ENCODE data around the gene PSMB9.
"Not testable (repeated sequence)": the region's sequence is repeated elsewhere in the genome, so short reads cannot be mapped to it uniquely, and the experiment has no call there.

The PSMB9 gene

DNA sequence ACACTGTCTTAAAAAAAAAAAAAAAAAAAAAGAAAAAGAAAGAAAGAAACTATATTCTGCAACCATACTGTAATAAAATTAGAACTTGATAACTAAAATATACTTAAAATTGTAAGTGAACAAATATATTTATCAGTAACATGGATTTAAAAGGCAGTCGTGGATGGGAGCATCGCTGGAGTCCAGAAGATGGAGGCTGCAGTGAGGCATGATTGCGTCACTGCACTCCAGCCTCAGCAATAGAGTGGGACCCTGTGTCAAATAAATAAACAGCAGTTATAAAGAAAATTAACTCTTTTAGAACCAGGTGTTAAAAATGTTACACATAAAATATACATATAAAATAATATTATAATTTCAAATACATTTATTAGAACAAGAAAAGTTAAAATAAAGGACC, 8.7 kb downstream of the PSMB9 start:
- DNase-seq (ENCODE audit: low read depth) = no peak

DNA sequence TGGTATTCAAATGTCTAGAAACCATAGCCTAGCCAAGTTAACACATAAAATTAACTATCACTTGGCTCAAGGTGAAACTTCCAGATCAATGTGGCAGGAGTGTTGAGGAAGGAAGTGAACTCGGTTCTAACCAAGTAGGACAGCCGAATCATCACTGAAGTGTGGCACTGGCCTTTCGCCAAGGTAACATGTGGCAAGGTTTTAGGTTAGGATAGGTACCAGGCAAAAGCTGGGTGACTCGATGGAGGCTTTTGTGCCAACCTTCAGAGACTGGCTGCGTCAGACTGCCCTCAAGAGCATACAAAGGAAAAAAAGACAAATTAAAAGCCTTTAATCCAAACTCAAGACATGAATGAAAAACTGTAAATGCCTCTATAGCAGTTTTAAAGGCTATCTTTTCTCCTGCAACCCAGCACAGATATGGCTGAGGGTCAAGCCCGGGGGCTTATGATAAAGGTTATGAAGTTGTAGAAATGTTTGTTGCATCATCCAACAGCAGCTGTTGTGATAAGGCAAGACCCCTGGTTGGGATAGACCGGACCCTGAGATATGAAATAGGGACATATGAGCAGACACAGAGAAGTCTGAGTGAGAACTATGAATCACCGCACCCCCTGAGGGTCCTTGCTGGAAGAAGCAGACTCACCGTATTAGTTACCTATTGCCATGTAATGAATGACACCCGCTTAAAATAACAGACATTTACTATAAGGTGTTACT, 11.9 kb downstream of the PSMB9 start:
- no peak for DNase-seq (ENCODE audit: low read depth)

DNA sequence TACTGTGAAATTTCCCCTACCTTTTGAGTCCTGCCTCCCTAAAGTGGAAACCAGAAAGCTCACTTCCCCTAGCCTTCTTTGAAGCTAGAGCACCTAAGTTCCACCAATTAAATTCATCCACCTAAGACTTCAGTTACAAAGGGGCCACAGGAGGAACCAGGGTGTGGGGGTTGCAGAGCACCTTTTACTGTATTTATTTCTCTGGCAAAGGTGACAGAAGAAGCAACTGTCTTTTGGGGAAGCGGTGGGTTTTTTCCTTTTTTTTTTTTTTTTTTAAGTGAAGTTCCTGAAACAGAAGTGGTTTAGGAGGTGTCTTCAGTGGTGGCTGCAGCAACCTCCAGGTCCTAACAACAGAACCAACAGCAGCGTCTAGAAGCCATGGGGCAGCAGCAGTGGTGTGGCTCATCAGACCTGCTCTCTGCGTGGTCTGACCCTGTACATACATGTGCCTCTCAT, 13.1 kb downstream of the PSMB9 start:
- DNase-seq (ENCODE audit: low read depth) = no peak

DNA sequence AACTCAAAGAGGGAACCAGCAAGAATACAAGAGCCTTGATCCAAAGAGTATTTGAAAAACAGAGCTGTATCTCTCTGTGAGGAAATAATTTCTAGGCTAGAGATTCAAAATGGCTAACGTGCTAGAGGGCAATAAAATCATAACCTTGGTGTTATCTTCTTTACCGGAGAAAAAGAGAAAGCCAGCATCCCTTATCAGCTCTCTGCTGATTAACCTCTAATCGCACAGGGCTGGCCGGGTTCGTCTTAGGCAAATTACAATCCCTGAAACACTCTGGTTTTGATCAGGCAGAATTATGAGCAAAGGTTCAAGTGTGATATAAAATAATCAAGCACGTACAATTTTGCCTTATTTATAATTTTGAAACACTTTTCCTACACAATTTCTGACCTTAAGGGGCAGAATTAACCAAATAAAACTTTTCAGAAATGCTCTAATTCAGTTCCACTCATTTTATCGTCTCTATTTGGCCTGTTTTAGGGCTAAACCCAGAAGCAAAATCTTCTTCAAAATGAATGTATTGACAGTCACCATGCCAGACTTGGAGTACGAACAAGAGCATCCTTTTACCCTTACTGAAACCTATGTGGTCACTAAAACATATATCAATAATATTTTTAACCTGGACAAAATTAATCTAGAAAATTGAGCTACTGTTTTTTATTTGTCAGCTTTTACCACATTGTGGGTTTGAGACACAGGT, 13.7 kb downstream of the PSMB9 start:
- DNase-seq (ENCODE audit: low read depth) = no peak

DNA sequence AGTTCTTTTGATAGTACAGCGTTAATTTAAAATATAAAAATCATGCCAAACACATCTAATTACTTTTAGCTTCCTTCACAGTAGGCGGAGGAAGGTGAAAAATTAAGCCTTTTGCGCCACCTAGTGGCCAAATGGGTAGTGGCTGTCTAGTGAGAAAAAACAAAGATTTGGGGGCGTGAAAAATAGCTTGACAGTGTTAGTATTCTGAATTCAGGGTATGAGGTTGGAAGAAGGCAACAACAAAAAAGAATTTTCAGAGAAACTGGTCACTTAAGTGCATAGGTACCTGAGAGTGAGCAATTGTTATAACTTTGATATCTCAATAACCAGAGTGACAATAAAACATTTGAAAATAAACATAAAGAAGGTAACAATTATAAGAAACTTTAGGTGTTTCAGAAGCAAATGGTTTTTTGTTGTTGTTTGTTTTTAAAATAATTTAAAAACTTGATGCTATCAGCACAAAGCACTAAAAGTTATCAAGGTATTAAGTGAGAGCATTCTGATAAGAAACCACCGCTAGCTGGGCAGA, 14.3 kb downstream of the PSMB9 start:
- peak; percentile 80 for DNase-seq (ENCODE audit: low read depth)

DNA sequence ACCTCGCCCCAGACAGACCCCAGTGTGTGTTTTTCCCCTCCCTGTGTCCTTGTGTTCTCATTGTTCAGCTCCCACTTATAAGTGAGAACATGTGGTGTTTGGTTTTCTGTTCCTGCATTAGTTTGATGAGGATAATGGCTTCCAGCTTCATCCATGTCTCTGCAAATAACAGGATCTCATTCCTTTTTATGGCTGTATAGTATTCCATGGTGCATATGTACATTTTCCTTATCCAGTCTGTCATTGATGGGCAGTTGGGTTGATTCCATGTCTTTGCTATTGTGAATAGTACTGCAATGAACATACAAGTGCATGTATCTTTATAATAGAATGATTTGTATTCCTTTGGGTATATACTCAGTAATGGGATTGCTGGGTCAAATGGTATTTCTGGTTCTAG, 20.0 kb downstream of the PSMB9 start:
- not testable (repeated sequence) for DNase-seq (ENCODE audit: low read depth)

DNA sequence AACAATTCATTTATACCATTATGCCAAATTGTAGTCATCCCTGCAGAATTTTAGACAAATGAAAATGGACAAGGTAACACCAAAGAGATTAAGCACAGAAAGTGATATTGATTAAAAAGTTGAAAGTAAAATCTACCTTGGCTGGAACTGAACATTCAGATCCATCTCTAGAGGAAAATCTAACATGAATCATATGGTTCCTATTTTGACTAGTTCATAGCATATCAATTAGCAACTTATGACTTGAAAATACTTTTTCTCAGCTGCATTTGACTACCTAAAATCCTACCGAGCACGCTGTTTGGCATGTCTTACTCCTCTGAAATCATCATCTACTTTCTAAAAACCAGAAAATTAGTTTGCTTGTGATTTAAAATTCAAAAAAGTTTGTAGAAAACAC, 22.6 kb downstream of the PSMB9 start:
- DNase-seq (ENCODE audit: low read depth) = no peak

DNA sequence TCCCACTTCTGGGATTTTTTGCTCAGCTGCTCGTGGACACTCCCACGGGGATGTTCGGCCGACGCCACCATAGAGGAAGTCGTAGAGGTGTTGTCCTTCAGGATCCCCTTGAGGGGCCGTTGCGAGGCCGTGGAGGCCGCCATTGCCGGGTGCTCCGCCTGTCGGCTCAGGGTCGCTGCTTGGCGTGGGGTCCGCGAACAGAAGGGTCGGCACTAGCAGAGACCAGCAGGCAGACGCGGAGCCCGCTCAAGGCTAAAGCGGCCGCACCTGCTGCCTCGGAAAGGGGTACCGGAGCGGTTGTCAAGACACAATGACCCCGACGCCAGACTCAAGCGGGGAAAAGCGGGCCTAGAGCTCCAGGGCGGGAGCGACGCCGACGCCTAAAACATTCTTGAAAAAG, 25.7 kb downstream of the PSMB9 start:
- DNase-seq (ENCODE audit: low read depth) = no peak

DNA sequence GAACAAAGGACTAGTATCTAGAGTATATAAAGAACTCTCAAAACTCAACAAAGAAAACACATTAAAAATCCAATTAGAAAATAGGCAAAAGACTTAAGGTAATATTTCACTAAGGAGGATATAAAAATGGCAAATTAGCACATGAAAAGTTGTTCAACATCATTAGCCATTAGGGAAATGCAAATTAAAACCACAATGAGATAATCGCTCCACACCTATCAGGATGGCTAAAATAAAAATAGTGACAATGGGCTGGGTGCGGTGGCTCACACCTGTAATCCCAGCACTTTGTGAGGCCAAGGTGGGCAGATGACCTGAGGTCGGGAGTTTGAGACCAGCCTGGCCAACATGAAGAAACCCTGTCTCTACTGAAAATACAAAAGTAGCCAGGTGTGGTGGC, 27.0 kb downstream of the PSMB9 start:
- DNase-seq (ENCODE audit: low read depth) = not testable (repeated sequence)

DNA sequence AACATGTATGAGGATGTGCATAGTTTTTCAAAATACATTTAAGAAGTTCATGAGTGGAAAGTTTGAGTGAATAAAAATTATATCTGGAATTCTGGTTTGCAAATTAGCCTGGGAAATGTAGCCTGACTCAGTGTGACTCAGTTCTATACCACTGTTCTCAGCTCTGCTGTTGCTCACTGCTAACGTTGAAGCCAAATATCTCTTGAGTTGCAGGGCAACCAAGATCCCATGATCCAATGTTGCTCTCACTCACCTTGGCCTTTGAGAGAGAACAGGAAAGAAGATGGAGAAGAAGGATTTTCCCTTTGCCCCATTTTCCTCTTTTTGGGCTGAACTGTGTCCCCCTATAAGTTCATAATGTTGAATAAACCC, 28.9 kb downstream of the PSMB9 start:
- DNase-seq (ENCODE audit: low read depth) = no peak

DNA sequence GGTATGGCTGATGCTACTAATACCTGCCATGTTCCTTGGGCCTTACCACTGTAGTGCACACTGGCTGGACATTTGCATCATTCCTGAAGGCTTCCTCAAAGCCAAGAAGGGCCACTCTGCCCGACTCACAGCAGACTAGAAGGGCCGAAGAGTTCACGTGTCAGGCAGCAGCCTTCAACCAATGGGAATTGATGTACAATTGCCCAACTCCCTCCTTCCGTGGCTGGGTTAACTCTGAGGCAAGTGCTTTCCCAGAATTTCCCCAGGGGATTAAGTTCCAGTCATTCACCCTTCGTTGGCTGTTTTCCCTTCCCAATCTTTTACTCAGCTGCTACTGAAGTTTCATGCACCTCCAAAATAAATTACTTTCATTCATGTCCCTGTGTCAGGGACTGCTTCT, 29.8 kb downstream of the PSMB9 start:
- no peak for DNase-seq (ENCODE audit: low read depth)

DNA sequence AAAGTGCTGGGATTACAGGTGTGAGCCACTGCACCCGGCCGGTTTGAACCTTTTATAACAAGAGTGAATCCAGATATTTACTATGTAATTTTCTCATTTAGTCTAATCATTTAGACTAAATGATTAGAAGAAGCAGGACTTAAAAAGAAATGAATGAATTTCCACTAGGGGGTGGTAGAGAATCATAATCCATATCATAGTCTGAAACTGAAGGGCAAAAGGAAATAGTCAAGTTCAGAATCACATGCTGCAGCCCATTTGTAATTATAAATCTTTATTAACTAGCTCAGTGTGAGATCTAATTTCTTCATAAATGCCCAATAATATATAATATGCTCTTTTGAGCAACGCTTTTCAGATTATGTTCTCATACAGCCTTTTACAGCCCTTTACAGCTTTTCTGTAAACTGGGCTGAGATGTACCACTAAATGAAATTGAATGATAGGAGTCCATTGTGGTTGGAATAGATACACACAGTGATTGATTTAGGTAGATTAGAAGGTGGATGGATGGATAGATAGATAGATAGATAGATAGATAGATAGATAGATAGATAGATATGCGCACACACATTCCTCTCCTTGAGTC, 31.8 kb downstream of the PSMB9 start:
- DNase-seq (ENCODE audit: low read depth) = no peak

DNA sequence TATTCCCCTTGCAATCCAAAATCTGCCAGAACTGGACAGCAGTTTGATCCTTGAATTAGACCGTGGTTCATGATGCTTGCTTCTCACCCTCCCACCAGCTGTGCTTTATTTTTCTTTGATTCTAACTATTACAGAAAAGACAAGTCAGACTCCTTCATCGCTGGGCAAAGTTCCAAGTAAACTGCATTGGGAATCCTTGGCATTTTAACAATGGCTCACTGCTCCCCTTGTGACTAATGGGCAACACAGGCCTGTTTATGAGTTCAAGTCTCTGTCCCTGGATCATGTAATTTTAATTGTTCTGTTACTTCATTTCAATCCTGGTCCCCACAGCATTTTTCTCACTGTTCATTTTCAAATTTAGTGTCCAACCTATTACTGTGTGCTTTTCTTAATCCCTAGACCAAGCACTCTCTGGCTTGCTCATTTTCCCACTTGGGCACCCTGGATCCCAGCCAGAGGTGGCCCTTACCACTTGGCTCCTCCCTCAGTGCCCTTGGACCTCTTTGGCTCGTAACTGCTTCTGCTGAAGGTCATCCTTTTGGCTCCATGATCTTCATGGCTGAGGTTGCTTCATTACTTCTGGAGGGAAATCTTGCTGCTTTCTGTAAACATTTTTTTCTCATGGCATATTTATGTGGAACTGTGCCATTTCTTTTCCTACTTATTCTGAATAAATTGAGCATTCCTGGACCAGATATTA, 32.8 kb downstream of the PSMB9 start:
- no peak for DNase-seq (ENCODE audit: low read depth)

DNA sequence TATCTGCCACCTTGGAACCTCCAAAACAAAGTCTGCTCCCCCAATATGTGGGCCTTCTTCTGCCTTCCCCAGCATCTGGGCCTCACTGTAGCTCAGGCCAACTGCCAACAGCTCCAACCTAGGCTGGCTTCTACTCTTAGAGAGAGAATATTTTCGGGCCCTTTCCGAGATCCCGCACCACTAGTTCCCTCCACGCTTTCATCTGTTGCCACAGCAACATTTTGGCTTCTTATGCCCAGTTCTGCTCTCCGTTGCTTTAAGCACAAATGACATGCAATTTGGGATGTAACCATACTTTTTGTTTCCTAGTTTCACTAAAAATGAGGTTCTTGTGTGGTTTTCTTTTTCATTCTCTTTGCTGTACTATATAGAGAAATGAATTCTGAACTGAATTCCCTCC, 33.6 kb downstream of the PSMB9 start:
- DNase-seq (ENCODE audit: low read depth) = no peak

DNA sequence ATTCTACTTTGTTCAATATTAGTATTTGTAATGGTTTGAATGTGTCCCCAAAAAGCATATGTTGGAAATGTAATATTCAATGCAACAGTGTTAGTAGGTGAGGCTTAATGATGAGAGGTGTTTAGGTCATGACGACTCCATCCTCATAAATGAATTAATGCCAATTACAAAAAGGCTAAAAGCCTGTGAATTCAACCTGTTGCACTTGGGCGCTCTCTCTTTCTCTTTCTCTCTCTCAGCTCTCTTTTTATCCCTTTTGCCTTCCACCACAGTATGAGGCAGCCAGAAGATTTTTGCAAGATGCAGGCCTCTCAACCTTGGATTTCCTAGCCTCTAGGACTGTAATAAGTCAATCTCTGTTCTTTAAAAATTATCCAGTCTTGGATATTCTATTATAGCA, 34.6 kb downstream of the PSMB9 start:
- DNase-seq (ENCODE audit: low read depth) = no peak

DNA sequence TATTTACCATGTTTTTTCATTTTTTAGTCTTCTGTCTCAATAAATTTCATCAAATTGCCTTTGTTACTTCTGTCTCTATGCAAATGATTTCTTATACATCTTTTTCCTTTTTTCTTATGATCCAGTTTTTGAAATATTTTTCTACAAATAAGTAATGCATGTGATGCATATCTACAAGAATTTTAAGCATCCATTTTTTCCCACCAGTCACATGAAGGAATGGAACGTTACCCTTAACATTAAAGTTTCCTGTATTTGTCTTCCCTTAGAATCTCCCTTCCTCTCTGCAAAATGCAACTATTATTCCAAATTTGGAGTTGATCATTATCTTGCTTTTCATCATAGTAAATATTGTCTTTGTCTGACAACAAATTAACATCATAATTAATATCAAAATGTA, 35.5 kb downstream of the PSMB9 start:
- DNase-seq (ENCODE audit: low read depth) = no peak

DNA sequence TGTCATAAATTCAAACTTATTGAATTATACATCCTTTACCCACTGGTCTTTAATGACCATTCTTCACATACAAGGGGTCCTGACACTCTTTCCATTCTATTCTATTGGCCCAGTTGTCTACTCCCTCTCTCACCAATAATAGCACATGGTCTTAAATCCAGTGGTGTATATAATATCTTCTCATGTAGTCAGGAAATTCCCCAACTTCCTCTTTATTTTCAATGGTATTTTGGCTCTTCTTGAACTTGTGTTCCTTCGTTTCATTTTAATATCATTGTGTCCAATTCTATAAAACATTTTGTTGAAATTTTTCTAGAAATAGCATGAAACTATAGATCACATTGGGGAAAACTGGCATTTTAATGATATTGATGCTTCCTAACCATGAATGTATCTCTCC, 36.8 kb downstream of the PSMB9 start:
- no peak for DNase-seq (ENCODE audit: low read depth)

DNA sequence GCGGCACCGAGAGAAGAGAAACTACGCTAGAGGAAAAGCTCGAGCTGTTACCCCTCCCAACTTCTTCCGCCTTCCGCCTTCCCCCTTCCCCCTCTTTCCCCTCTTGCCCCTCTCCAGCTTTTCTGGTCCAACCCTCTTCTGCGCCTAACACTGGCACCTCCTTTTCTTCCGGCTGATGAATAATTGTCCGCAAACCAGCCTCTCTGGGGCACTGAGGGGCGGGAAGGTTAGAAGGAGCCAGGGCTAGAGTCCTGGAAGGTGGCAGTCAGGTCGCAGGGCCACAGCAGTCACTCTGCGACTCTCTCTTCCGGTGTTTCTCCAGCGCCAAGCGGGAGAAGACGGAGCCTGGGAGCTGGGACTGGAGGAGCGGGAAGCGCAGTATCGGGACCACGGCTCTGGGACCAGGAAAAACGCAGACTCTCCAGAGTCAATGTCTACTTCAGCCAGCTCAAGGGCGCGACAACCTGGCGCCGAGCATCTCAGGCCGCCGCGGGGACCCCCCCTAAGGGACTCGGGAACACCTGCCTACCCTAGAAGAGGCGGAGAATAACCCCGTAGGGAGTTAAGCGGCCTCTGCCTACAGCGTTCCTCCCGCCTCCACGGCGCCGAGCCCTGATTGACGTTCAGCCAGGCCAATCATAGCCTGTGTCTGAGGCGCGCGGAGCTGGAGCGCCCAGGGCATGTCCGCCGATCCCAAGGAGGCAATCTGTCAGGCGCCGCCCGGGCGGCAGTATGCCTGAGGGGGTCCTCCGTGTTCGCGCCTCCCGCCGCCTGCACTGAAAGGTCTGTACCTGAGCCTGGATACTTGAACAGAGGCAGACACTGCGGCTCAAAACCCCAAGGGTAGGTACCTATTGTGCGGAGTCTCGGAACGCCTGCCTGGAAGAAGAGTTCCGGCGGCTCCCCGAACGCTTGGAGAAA, 40.4 kb downstream of the PSMB9 start:
- DNase-seq (ENCODE audit: low read depth) = peak; percentile 87

DNA sequence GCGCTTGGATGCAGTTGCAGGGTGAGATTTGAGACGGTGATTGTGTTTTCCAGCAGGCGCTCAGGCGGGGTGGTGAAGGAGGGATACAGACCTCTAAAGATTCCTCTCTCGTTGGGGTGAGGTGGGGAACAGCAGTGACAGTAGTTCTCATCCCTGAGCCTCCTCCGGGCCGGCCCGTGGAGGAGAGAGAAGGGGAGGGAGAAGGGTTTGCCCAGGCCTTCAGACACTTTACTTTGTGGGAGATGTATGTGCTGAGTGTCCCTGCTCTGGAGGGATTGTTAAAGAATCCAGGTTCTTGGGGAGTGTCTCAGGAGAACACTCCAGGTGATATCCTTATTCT, 41.0 kb downstream of the PSMB9 start:
- DNase-seq (ENCODE audit: low read depth) = no peak

DNA sequence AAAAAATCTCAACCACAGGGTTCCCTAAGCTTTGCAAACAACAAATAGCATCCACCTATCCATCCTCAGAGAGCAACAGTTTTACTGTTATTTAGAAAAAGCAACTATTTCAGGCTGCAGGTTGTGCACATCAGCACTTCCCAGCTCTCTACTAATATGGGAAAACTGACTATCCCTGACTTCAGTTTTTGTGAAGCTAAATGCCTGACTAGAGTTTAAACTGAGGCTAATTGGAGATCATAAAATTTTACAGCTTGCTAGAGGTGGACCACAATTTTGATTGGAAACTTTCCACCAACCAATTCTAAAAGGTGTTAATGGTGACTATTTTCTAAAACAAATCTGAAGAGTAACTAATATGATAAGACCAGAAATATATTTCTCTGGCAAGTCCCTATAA, 50.0 kb downstream of the PSMB9 start:
- no peak for DNase-seq (ENCODE audit: low read depth)

DNA sequence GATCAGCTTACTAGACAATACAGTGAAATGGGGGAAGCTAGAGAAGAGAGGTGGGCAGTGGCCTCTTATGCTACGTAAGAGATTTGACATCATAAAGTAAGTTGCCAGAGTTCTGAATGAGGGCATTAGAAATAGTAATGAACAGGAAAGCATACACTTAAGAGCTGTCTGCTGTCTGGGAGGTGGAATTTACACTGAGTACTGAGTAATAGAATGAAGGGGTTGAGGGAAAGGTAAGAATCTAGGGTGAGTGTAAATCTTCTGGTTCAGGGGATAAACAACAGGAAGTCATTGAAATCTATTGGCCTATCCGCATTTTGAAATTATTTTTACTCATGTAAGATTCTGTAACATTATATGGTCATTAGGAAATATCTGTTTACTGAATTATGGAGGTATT, 51.1 kb downstream of the PSMB9 start:
- DNase-seq (ENCODE audit: low read depth) = no peak

DNA sequence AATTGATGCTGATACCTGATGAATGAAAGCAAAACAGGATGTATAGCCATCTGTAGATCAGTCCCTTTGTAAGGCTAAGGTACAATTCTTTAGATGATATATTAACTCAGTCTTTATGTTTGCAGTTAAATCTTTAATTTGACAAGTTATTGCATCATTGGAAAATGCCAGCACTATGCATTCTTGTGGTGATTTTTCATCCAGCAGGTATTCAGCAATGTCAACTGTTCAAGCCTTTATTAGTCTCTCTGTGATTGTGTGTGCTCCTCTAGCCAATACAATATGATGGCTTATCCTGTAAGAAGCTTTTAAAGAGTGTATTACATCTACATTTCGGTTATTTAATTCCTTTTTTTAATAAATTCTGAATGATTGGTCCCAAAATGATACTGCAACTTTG, 52.5 kb downstream of the PSMB9 start:
- no peak for DNase-seq (ENCODE audit: low read depth)
